GM23248 (cell line): ENCODE measurements around the gene ANAPC7.

ENCODE experiments used
- EZH2 ChIP-seq: fragments of 200-600 bp; sonication (generic); IDR thresholded peaks from 2 replicates; pipeline ENCODE4 v1.6.1; 2018; ENCODE audit warnings: antibody characterized with exemption, mild to moderate bottlenecking; ENCODE audit not compliant: insufficient read depth, poor library complexity, severe bottlenecking
- EZH2phosphoT487 ChIP-seq: fragments of 200-600 bp; sonication (generic); IDR thresholded peaks from 2 replicates; pipeline ENCODE4 v1.6.1; 2018; ENCODE audit warnings: antibody characterized with exemption, moderate library complexity, mild to moderate bottlenecking, low read depth; ENCODE audit not compliant: insufficient read depth

DNA sequence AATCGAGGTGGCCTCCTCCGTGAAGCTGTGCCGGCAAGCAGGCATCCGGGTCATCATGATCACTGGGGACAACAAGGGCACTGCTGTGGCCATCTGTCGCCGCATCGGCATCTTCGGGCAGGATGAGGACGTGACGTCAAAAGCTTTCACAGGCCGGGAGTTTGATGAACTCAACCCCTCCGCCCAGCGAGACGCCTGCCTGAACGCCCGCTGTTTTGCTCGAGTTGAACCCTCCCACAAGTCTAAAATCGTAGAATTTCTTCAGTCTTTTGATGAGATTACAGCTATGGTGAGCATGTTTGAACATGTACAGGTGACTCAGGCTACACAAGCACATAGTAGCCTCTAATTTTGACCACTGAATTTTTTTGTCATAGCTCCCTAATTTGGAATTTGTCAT is 62.8 kb downstream of the ANAPC7 start:
- TF ChIP-seq EZH2 (no peak), EZH2phosphoT487 (no peak)
